ENCODE data around the gene OR6C75.
"Not testable (repeated sequence)": the region's sequence is repeated elsewhere in the genome, so short reads cannot be mapped to it uniquely, and the experiment has no call there.

Gene OR6C75

DNA sequence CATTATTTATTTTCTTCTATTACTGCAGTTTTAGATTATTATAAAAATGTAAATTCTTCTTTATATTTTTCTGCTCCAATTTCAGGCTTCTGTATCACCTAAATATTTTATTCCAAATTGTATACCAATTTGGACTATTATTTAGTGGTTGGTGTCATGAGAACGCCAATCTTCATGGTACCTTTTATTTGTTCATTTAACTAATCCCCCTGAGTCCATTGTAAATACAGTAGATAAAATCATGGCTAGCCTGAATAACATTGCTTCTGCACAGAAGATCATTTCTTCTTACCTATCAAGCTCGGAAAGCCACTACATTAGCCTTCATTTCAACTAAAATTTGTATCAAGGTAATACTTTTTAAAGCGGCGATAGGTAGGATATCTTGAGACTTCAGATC, at the start of gene OR6C75:
Gene OR6C75, plus strand, starts transcription at position 301 of the 400 bp plus-strand sequence. CDS start 2,136 bp downstream, outside the sequence.
- no peak within 1 kb of the TSS for H3K4me3 ChIP-seq (ENCODE audit: low read depth, low read length)
- TF ChIP-seq CTCF (IDR thresholded peaks at IDR 0.05; ENCODE audit: borderline replicate concordance, insufficient read depth, low read depth, low read length), result no peak

DNA sequence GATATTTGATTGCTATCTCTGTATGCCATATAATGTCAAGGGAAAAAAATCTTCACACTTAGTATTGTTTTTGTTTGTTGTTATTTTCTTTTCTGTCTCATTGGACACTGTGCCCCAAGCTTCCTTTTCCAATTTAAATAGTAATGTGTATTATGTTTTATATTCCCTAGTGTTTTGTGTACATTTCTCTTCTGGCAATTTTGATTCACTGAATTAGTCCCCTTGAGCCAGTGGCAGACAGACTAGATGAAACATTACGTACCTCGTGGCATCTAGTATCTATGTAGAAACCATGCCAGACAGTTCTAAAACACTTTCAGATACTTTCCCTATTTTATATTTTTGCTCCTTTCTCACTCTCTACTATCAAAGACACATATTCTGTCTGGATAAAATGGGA, 48.7 kb upstream of the OR6C75 start, which contains the start of gene OR6C1:
Gene OR6C1, plus strand, starts transcription at position 301 of the 400 bp plus-strand sequence. CDS start 6,257 bp downstream, outside the sequence.
- no peak within 1 kb of the TSS for H3K4me3 ChIP-seq (ENCODE audit: low read depth, low read length)
- TF ChIP-seq CTCF (IDR thresholded peaks at IDR 0.05; ENCODE audit: borderline replicate concordance, insufficient read depth, low read depth, low read length), result no peak

- no peak overlapping the region for H3K4me3 ChIP-seq (ENCODE audit: low read depth, low read length)
- TF ChIP-seq CTCF (IDR thresholded peaks at IDR 0.05; ENCODE audit: borderline replicate concordance, insufficient read depth, low read depth, low read length), result no peak
These were observed 42.6 kb upstream of the OR6C75 start for GRCh38 chr12:55320201-55320600.

DNA sequence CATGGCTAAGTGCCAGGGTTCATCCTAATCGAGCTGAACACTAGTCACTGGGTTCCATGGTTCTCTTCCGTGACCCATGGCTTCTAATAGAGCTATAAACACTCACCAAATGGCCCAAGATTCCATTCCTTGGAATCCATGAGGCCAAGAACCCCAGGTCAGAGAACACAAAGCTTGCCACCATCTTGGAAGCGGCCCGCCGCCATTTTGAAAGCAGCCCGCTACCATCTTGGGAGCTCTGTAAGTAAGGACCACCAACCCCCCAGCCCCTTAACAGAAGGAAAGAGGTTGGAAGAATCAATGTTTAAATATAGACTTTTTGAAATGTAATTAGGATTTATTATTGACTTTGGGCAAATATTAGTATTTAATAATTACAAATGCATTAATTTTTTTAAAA, 37.0 kb upstream of the OR6C75 start:
- not testable (repeated sequence) for H3K4me3 ChIP-seq (ENCODE audit: low read depth, low read length)

DNA sequence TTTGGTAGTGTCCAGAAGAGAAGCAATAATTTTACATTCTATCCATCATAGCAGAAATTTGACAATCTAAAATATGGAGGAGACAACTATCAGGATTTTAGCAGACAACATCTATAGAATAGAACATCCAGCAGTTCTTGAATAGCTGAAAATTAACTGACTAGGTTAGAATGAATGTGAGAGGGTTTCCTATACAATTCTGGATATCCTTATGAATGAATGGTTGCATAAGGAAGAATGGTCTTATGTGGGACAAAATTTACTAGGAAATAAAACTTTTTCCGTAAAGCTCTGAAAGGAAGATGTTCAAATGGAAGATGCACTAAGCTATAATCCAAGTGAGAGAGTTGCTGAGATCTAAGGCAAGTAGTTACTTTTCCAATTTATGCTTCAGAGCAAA, 32.3 kb upstream of the OR6C75 start, which contains the start of gene OR6C3:
Gene OR6C3, plus strand, starts transcription at position 301 of the 400 bp plus-strand sequence. CDS start 955 bp downstream, outside the sequence.
- TF ChIP-seq CTCF (IDR thresholded peaks at IDR 0.05; ENCODE audit: borderline replicate concordance, insufficient read depth, low read depth, low read length), result no peak
- H3K4me3 ChIP-seq (ENCODE audit: low read depth, low read length), result no peak within 1 kb of the TSS

- TF ChIP-seq CTCF (IDR thresholded peaks at IDR 0.05; ENCODE audit: borderline replicate concordance, insufficient read depth, low read depth, low read length), result no peak
- H3K4me3 ChIP-seq (ENCODE audit: low read depth, low read length), result no peak overlapping the region
These were observed 26.8 kb upstream of the OR6C75 start for GRCh38 chr12:55336002-55336401.

- H3K4me3 ChIP-seq (ENCODE audit: low read depth, low read length), result not testable (repeated sequence)
These were observed 7.4 kb upstream of the OR6C75 start for GRCh38 chr12:55355338-55355737.

GRCh38 chr12:55365086-55365485, 2.3 kb downstream of the OR6C75 start:
- no peak overlapping the region for H3K4me3 ChIP-seq (ENCODE audit: low read depth, low read length)
- TF ChIP-seq CTCF (IDR thresholded peaks at IDR 0.05; ENCODE audit: borderline replicate concordance, insufficient read depth, low read depth, low read length), result no peak
